ENCODE measurements around the gene PCNT. TPM values are rescaled to one million over a fixed set of nuclear protein-coding genes. Genes with fewer than 3 reads are reported as not detected.

The PCNT gene
- total and polyA plus RNA-seq, 7 experiments from 2014 or later = 13.7 to 68.2 (median 54.3) TPM

DNA sequence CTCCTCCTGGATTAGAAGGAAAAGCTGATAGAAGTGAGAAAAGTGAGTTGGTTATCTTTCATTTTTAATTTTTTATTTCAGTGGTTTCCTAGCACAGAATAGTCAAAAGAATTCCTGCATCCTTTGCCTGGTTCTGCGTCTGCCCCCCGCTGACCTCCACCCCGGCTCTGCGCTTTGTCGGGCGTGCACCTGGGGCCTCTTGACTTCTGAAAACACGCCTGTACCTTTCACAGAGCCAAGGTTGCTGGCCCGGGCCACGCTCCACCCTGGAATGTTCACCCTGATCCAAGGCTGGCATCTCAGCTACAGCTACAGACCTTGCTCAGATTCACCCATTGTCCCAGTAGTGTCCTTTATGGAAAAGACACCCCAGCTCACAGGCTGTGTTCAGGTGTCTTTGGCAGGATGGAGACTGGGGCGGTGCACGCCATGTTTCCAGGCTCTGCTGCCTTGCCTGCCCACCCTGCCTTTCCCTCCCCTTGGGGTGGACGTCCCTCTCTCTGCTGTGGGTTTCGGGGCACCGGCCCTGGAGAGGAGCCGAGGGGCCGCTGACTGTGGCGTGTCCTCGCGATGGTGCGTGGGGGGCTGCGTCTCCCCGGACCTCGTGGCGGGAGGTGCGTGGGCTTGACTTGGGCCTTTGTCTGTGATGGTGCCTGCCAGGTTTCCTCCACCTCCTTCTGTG lies 94.5 kb downstream of the PCNT start:
- intact Hi-C loops (cut with micrococcal nuclease) = no loop called here
- no peak for DNase-seq

DNA sequence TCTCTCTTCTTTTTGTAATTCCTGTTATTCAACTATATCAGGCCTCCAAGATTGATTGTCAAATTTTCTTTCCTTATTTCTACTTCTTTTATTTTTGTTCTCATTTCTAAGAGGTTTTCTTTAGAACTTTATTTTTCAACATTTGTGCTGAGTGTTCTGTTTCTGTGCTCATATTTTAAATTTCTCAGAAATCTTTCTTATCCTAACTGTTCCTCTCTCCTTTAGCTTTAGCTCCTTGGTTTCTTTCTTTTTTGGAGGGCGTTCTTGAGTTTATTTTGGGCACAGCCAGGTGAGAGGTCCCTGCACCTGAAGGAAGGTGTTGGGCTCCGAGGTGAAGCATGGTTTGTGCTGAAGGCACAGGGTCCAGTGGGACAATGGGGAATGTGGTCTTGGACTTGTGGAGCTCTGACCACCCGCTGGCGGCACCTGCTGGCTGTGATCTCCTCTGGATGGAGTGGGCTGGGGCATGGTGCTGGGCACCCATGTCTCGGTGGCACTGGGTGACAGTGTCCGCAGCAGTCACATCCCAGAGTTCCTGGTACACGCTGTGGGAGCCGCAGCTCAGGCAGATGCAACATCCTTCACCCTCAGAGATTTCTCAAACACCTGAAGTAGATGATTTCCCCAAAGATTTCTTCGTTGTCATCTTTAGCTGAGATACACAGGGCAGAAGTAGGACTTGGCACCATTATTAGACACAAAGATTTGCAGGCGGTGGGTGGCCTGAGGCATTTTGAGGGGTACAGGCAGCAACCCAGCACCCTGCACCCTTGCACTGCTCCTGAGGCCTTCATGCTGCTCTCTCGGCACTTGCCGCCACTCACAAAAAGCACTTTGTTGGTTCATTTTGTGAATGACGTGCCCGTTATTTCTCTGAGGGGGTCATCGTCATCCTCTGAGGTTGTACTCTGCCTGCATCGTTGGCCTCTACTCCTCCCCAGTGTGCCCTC lies 96.6 kb downstream of the PCNT start:
- H3K4me3 ChIP-seq (ENCODE audit: low read length) = no peak overlapping the region
- POLR2A ChIA-PET = no interaction called here
- Mint-ChIP-seq H3K4me1 (peaks cover 8 to 33% (median 16%) of the 10 kb centered on the region in 7 donors), H3K27ac (peak overlapping the region in 2 of 9 donors; percentile 57 to 60), H3K4me3 (no peak overlapping the region), H3K36me3 (peaks cover 2 to 33% (median 11%) of the 10 kb centered on the region in 5 donors), H3K9me3 (no peaks in the 10 kb centered on the region), H3K27me3 (no peaks in the 10 kb centered on the region)
- no peaks in the 10 kb centered on the region for H3K9me3 ChIP-seq (ENCODE audit: control insufficient read depth in 2 of 3, low read length in 3 of 3)
- DNase-seq = no peak
- H3K36me3 ChIP-seq (ENCODE audit: control insufficient read depth in 2 of 3, insufficient read depth in 3 of 3, low read length in 3 of 3) = peaks cover 0 to 40% (median 0%) of the 10 kb centered on the region in 3 experiments
- H3K4me1 ChIP-seq (ENCODE audit: control insufficient read depth in 2 of 2, insufficient read depth in 2 of 2, low read length in 2 of 2) = peaks cover 8 to 25% of the 10 kb centered on the region in 2 donors
- CTCF ChIA-PET = no interaction called here
- intact Hi-C loops (cut with micrococcal nuclease) = loop anchor here in 1 of 2 donors (10.0 kb wide), 2 partner anchors 46 to 136 kb away; partner anchors contain the start of genes MCM3AP and YBEY
- H3K27ac ChIP-seq (ENCODE audit: low read depth, low read length) = no peak overlapping the region
- ATAC-seq = no peak
- no peaks in the 10 kb centered on the region for H3K27me3 ChIP-seq (ENCODE audit: control insufficient read depth in 2 of 2, insufficient read depth in 2 of 2, low read length in 2 of 2)

More for the DNA sequence above, 94.5 kb downstream of the PCNT start:
- Mint-ChIP-seq H3K27me3 (no peaks in the 10 kb centered on the region), H3K9me3 (no peaks in the 10 kb centered on the region), H3K4me1 (peaks cover 0 to 18% (median 7%) of the 10 kb centered on the region in 7 donors), H3K36me3 (peaks cover 3 to 34% (median 11%) of the 10 kb centered on the region in 5 donors), H3K27ac (peak overlapping the region in 1 of 9 donors; percentile 36), H3K4me3 (no peak overlapping the region)
- Histone ChIP-seq H3K4me3 (ENCODE audit: low read length) (no peak overlapping the region), H3K36me3 (ENCODE audit: control insufficient read depth in 2 of 3, insufficient read depth in 3 of 3, low read length in 3 of 3) (peaks cover 0 to 49% (median 0%) of the 10 kb centered on the region in 3 experiments), H3K27me3 (ENCODE audit: control insufficient read depth in 2 of 2, insufficient read depth in 2 of 2, low read length in 2 of 2) (no peaks in the 10 kb centered on the region), H3K9me3 (ENCODE audit: control insufficient read depth in 2 of 3, low read length in 3 of 3) (no peaks in the 10 kb centered on the region), H3K4me1 (ENCODE audit: control insufficient read depth in 2 of 2, insufficient read depth in 2 of 2, low read length in 2 of 2) (peaks cover 0 to 8% of the 10 kb centered on the region in 2 donors), H3K27ac (ENCODE audit: low read depth, low read length) (no peak overlapping the region)
- ChIA-PET POLR2A (no interaction called here), CTCF (no interaction called here)
- no peak for ATAC-seq

DNA sequence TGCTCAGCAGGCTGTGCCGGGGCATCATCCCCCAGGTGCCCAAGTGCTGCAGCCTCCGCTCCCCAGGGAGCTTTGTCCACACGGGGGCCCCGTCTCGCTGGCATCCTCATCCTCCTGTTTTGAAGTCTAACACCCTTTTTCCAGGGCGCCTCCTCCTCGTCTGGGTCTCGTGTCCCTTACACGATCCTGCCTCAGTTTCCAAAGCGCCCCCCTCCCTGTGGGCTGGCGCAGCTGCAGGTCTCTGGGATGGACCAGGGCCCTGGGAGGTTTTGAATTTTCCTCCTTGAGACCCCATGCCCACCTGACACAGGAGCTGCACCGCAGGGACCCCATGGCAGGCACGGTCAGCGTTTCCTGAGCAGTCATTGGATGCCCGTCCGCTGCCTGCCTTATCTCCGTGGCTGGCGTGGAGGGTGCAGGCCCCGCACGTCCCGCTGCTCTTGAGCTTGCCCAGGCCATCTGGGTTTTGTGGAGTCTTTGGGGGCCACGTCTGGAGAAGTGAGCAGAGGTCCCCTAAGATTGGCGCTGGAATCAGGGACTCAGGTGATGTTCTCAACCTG lies 97.3 kb downstream of the PCNT start:
- Mint-ChIP-seq H3K4me3 (no peak overlapping the region), H3K9me3 (no peaks in the 10 kb centered on the region), H3K27me3 (no peaks in the 10 kb centered on the region), H3K27ac (peak overlapping the region in 3 of 9 donors; percentile 4 to 62 (median 18)), H3K4me1 (peaks cover 5 to 36% (median 16%) of the 10 kb centered on the region in 7 donors), H3K36me3 (peaks cover 0 to 26% (median 7%) of the 10 kb centered on the region in 5 donors)
- no peaks in the 10 kb centered on the region for H3K27me3 ChIP-seq (ENCODE audit: control insufficient read depth in 2 of 2, insufficient read depth in 2 of 2, low read length in 2 of 2)
- CTCF ChIA-PET = no interaction called here
- no peak overlapping the region for H3K27ac ChIP-seq (ENCODE audit: low read depth, low read length)
- DNase-seq (no peak), ATAC-seq (no peak)
- peaks cover 0 to 33% (median 0%) of the 10 kb centered on the region in 3 experiments for H3K36me3 ChIP-seq (ENCODE audit: control insufficient read depth in 2 of 3, insufficient read depth in 3 of 3, low read length in 3 of 3)
- intact Hi-C loops (cut with micrococcal nuclease) = loop anchor here in 1 of 2 donors (10.0 kb wide), 2 partner anchors 46 to 136 kb away; partner anchors contain the start of genes MCM3AP and YBEY
- no peak overlapping the region for H3K4me3 ChIP-seq (ENCODE audit: low read length)
- peaks cover 8 to 32% of the 10 kb centered on the region in 2 donors for H3K4me1 ChIP-seq (ENCODE audit: control insufficient read depth in 2 of 2, insufficient read depth in 2 of 2, low read length in 2 of 2)
- no peaks in the 10 kb centered on the region for H3K9me3 ChIP-seq (ENCODE audit: control insufficient read depth in 2 of 3, low read length in 3 of 3)
- POLR2A ChIA-PET = interaction anchor here (0.9 kb wide), 1 partner anchor 36 kb away, joined by 3 read pairs; no protein-coding TSS in a partner anchor

GRCh38 chr21:46421756-46422555 lies 98.0 kb downstream of the PCNT start:
- Mint-ChIP-seq H3K4me1 (peaks cover 5 to 36% (median 16%) of the 10 kb centered on the region in 7 donors), H3K4me3 (no peak overlapping the region), H3K27ac (peak overlapping the region in 5 of 9 donors; percentile 36 to 83 (median 47)), H3K36me3 (peaks cover 0 to 26% (median 7%) of the 10 kb centered on the region in 5 donors), H3K9me3 (no peaks in the 10 kb centered on the region), H3K27me3 (no peaks in the 10 kb centered on the region)
- H3K27me3 ChIP-seq (ENCODE audit: control insufficient read depth in 2 of 2, insufficient read depth in 2 of 2, low read length in 2 of 2) = no peaks in the 10 kb centered on the region
- no peak for ATAC-seq
- no peak for DNase-seq
- peaks cover 0 to 26% (median 0%) of the 10 kb centered on the region in 3 experiments for H3K36me3 ChIP-seq (ENCODE audit: control insufficient read depth in 2 of 3, insufficient read depth in 3 of 3, low read length in 3 of 3)
- H3K4me1 ChIP-seq (ENCODE audit: control insufficient read depth in 2 of 2, insufficient read depth in 2 of 2, low read length in 2 of 2) = peaks cover 8 to 34% of the 10 kb centered on the region in 2 donors
- no peaks in the 10 kb centered on the region for H3K9me3 ChIP-seq (ENCODE audit: control insufficient read depth in 2 of 3, low read length in 3 of 3)
- ChIA-PET POLR2A (interaction anchor here (0.9 kb wide), 1 partner anchor 36 kb away, joined by 3 read pairs; no protein-coding TSS in a partner anchor), CTCF (interaction anchor here (0.5 kb wide), 1 partner anchor 184 kb away, joined by 3 read pairs; no protein-coding TSS in a partner anchor)
- intact Hi-C loops (cut with micrococcal nuclease) = loop anchor here in 1 of 2 donors (10.0 kb wide), 2 partner anchors 47 to 137 kb away; partner anchors contain the start of genes MCM3AP and YBEY
- no peak overlapping the region for H3K4me3 ChIP-seq (ENCODE audit: low read length)
- H3K27ac ChIP-seq (ENCODE audit: low read depth, low read length) = no peak overlapping the region

- H3K27ac ChIP-seq (ENCODE audit: low read depth, low read length) = peak overlapping the region; percentile 53
- CTCF ChIA-PET = interaction anchor here (0.5 kb wide), 1 partner anchor 183 kb away, joined by 3 read pairs; no protein-coding TSS in a partner anchor
These were observed 98.8 kb downstream of the PCNT start for GRCh38 chr21:46422636-46423241.

More at GRCh38 chr21:46422636-46423241, 98.8 kb downstream of the PCNT start:
- ATAC-seq (no peak), DNase-seq (no peak)
- Mint-ChIP-seq H3K4me3 (peak overlapping the region in 5 of 10 donors; percentile 9 to 75 (median 33)), H3K27me3 (no peaks in the 10 kb centered on the region), H3K27ac (peak overlapping the region; percentile 36 to 86 (median 65)), H3K36me3 (peaks cover 0 to 26% (median 7%) of the 10 kb centered on the region in 5 donors), H3K9me3 (no peaks in the 10 kb centered on the region), H3K4me1 (peaks cover 5 to 40% (median 16%) of the 10 kb centered on the region in 7 donors)
- Histone ChIP-seq H3K9me3 (ENCODE audit: control insufficient read depth in 2 of 3, low read length in 3 of 3) (no peaks in the 10 kb centered on the region), H3K36me3 (ENCODE audit: control insufficient read depth in 2 of 3, insufficient read depth in 3 of 3, low read length in 3 of 3) (peaks cover 0 to 30% (median 0%) of the 10 kb centered on the region in 3 experiments), H3K4me1 (ENCODE audit: control insufficient read depth in 2 of 2, insufficient read depth in 2 of 2, low read length in 2 of 2) (peaks cover 8 to 34% of the 10 kb centered on the region in 2 donors), H3K27me3 (ENCODE audit: control insufficient read depth in 2 of 2, insufficient read depth in 2 of 2, low read length in 2 of 2) (no peaks in the 10 kb centered on the region), H3K4me3 (ENCODE audit: low read length) (no peak overlapping the region)
- POLR2A ChIA-PET = no interaction called here
- intact Hi-C loops (cut with micrococcal nuclease) = loop anchor here in 1 of 2 donors (10.0 kb wide), 2 partner anchors 48 to 138 kb away; partner anchors contain the start of genes MCM3AP and YBEY

Measured in naive thymus-derived CD4-positive, alpha-beta T cell (primary cell).